Tibial nerve (tissue), 4 donors: ENCODE results near the gene SOCS1. TPM values are rescaled to one million over a fixed set of nuclear protein-coding genes. Genes with fewer than 3 reads are reported as not detected.

Source experiments
- DNase-seq, 2 donors: peaks; one replicate each; pipeline ENCODE4 v3.0.0-alpha.2; 2019; ENCODE audit warnings: low spot score in 2 of 2
- H3K27ac ChIP-seq, 4 donors: fragments of 200-600 bp; sonication (generic) in 3 of 4; one replicate each; pipeline ENCODE4 v1.5.1; 2017 to 2019; ENCODE audit warnings: mild to moderate bottlenecking in 1 of 4
- H3K27me3 ChIP-seq, 2 donors: fragments of 200-600 bp; sonication (generic) in 1 of 2; one replicate each; pipeline versions ENCODE4 v1.5.1 to v1.6.0; 2017 to 2019
- H3K36me3 ChIP-seq, 3 donors: fragments of 200-600 bp; sonication (generic); one replicate each; pipeline ENCODE4 v1.5.1; 2018 to 2019
- H3K4me1 ChIP-seq, 4 donors: fragments of 200-600 bp; sonication (generic) in 3 of 4; one replicate each; pipeline ENCODE4 v1.5.1; 2017 to 2019
- H3K4me3 ChIP-seq, 4 donors: fragments of 200-600 bp; sonication (generic) in 3 of 4; one replicate each; pipeline ENCODE4 v1.5.1; 2017 to 2019; ENCODE audit warnings: mild to moderate bottlenecking in 1 of 4, moderate library complexity in 1 of 4
- H3K9me3 ChIP-seq, 4 donors: fragments of 200-600 bp; sonication (generic) in 3 of 4; one replicate each; pipeline ENCODE4 v1.5.1; 2017 to 2019
- CTCF ChIP-seq, 5 experiments: fragments of 200-600 bp in 3 of 5; fragments of 450-650 bp in 2 of 5; sonication (generic) in 3 of 5; IDR thresholded peaks; one replicate each; pipeline ENCODE4 v1.5.1; 2016 to 2019; ENCODE audit warnings: antibody characterized with exemption in 5 of 5, mild to moderate bottlenecking in 3 of 5, moderate library complexity in 2 of 5
- EP300 ChIP-seq, 2 donors: sonication (generic); formaldehyde crosslinking; IDR thresholded peaks; one replicate each; pipeline ENCODE4 v1.6.1; 2017; ENCODE audit warnings: antibody characterized with exemption in 2 of 2, mild to moderate bottlenecking in 1 of 2
- POLR2A ChIP-seq, 2 donors: fragments of 450-650 bp; IDR thresholded peaks; one replicate each; pipeline ENCODE4 v1.6.1; 2017; ENCODE audit warnings: antibody characterized with exemption in 2 of 2, mild to moderate bottlenecking in 2 of 2, moderate library complexity in 2 of 2
- WGBS, 2 donors: methylation state at CpG; one replicate each; pipeline ENCODE4 v1.1.5; 2018; 5-methylcytosine and 5-hydroxymethylcytosine counted together
- total RNA-seq, 4 donors: library from RNA; depleted of rRNA; stranded (reverse); fragments of >200 nt; gene quantifications; one replicate each; pipeline ENCODE4 v1.1.0, GENCODE V29; 2016

The SOCS1 gene
- total RNA-seq, 4 donors from 2014 or later: 7.4 to 29.6 (median 14.7) TPM

- TF ChIP-seq CTCF (IDR thresholded peaks at IDR 0.05) (no peak), EP300 (IDR thresholded peaks at IDR 0.05) (no peak), POLR2A (IDR thresholded peaks at IDR 0.05) (no peak)
- Histone ChIP-seq H3K27ac (no peak overlapping the region), H3K4me1 (no peaks in the 10 kb centered on the region), H3K4me3 (no peak overlapping the region), H3K36me3 (no peaks in the 10 kb centered on the region), H3K27me3 (no peaks in the 10 kb centered on the region), H3K9me3 (peaks cover 0 to 6% (median 0%) of the 10 kb centered on the region in 4 donors)
- DNase-seq: no peak
Measured at GRCh38 chr16:11245988-11246387, 10.0 kb downstream of the SOCS1 start.

- 77 to 86% methylated on average over 5 of the region's 5 CpGs for whole genome bisulfite sequencing, 2 donors
- no peak overlapping the region for H3K27ac ChIP-seq
- no peak for TF ChIP-seq POLR2A (IDR thresholded peaks at IDR 0.05)
- TF ChIP-seq EP300 (IDR thresholded peaks at IDR 0.05): no peak
- TF ChIP-seq CTCF (IDR thresholded peaks at IDR 0.05): no peak
- H3K4me3 ChIP-seq: no peak overlapping the region
- no peak for DNase-seq
- no peaks in the 10 kb centered on the region for H3K4me1 ChIP-seq
- no peaks in the 10 kb centered on the region for H3K36me3 ChIP-seq
- peaks cover 0 to 6% (median 0%) of the 10 kb centered on the region in 4 donors for H3K9me3 ChIP-seq
- no peaks in the 10 kb centered on the region for H3K27me3 ChIP-seq
Measured at GRCh38 chr16:11245222-11245737, 10.7 kb downstream of the SOCS1 start.

- Histone ChIP-seq H3K4me1 (no peaks in the 10 kb centered on the region), H3K27me3 (no peaks in the 10 kb centered on the region), H3K9me3 (peaks cover 0 to 6% (median 0%) of the 10 kb centered on the region in 4 donors), H3K27ac (no peak overlapping the region), H3K4me3 (no peak overlapping the region), H3K36me3 (no peaks in the 10 kb centered on the region)
- no peak for DNase-seq
- TF ChIP-seq CTCF (IDR thresholded peaks at IDR 0.05) (no peak), EP300 (IDR thresholded peaks at IDR 0.05) (no peak), POLR2A (IDR thresholded peaks at IDR 0.05) (no peak)
- 78 to 81% methylated on average over 12 of the region's 12 CpGs for WGBS, 2 donors
Measured at GRCh38 chr16:11242658-11243057, 13.3 kb downstream of the SOCS1 start.

- H3K4me1 ChIP-seq: no peaks in the 10 kb centered on the region
- TF ChIP-seq EP300 (IDR thresholded peaks at IDR 0.05) (no peak), CTCF (IDR thresholded peaks at IDR 0.05) (no peak), POLR2A (IDR thresholded peaks at IDR 0.05) (no peak)
- no peaks in the 10 kb centered on the region for H3K36me3 ChIP-seq
- H3K27ac ChIP-seq: no peak overlapping the region
- no peak for DNase-seq
- H3K9me3 ChIP-seq: peaks cover 0 to 4% (median 0%) of the 10 kb centered on the region in 4 donors
- 84 to 86% methylated on average over 5 of the region's 5 CpGs for WGBS, 2 donors
- H3K4me3 ChIP-seq: no peak overlapping the region
- no peaks in the 10 kb centered on the region for H3K27me3 ChIP-seq
Measured at GRCh38 chr16:11241480-11242204, 14.4 kb downstream of the SOCS1 start.

- Histone ChIP-seq H3K36me3 (no peaks in the 10 kb centered on the region), H3K4me1 (no peaks in the 10 kb centered on the region), H3K27me3 (no peaks in the 10 kb centered on the region), H3K4me3 (no peak overlapping the region), H3K27ac (no peak overlapping the region), H3K9me3 (no peaks in the 10 kb centered on the region)
- WGBS, 2 donors: 70 to 76% methylated on average over 10 of the region's 10 CpGs
- TF ChIP-seq EP300 (IDR thresholded peaks at IDR 0.05): no peak
- TF ChIP-seq POLR2A (IDR thresholded peaks at IDR 0.05): no peak
- TF ChIP-seq CTCF (IDR thresholded peaks at IDR 0.05): no peak
- DNase-seq: no peak
Measured at GRCh38 chr16:11240636-11241473, 15.1 kb downstream of the SOCS1 start.
